H9 (cell line): Measurements from ENCODE around the gene NPC1. TPM values are rescaled to one million over a fixed set of nuclear protein-coding genes. Genes with fewer than 3 reads are reported as not detected.

Experiments used
- DNase-seq: peaks from one replicate; pipeline ENCODE4 v3.0.0-alpha.2; 2017
- H2AFZ ChIP-seq: one replicate; pipeline ENCODE4 v1.6.1; 2013; ENCODE audit warnings: mild to moderate bottlenecking, low read length, control low read depth, moderate library complexity
- H2AK5ac ChIP-seq: 2 replicates; pipeline ENCODE4 v1.6.1; 2013; ENCODE audit warnings: low read length, control low read depth, mixed read lengths; ENCODE audit not compliant: insufficient read length
- H2BK120ac ChIP-seq: one replicate; pipeline ENCODE4 v1.6.1; 2013; ENCODE audit warnings: low read depth, mild to moderate bottlenecking, low read length, control low read depth, inconsistent platforms; ENCODE audit not compliant: poor library complexity, severe bottlenecking
- H2BK12ac ChIP-seq: 2 replicates; pipeline ENCODE4 v1.6.1; 2013; ENCODE audit warnings: low read length, control low read depth, mixed read lengths, low read depth; ENCODE audit not compliant: insufficient read length
- H2BK15ac ChIP-seq: 2 replicates; pipeline ENCODE4 v1.6.1; 2013; ENCODE audit warnings: low read depth, low read length, control low read depth
- H2BK20ac ChIP-seq: one replicate; pipeline ENCODE4 v1.6.1; 2013; ENCODE audit warnings: low read depth, mild to moderate bottlenecking, low read length, control low read depth, inconsistent platforms; ENCODE audit not compliant: poor library complexity, severe bottlenecking
- H2BK5ac ChIP-seq: 2 replicates; pipeline ENCODE4 v1.6.1; 2013; ENCODE audit warnings: low read length, control low read depth, mixed read lengths; ENCODE audit not compliant: insufficient read length
- H3K14ac ChIP-seq: 2 replicates; pipeline ENCODE4 v1.6.1; 2013; ENCODE audit warnings: low read length, control low read depth; ENCODE audit not compliant: insufficient read depth
- H3K18ac ChIP-seq: 2 replicates; pipeline ENCODE4 v1.6.1; 2013; ENCODE audit warnings: low read depth, mild to moderate bottlenecking, mixed read lengths, low read length, control low read depth; ENCODE audit not compliant: insufficient read length
- H3K23ac ChIP-seq: 2 replicates; pipeline ENCODE4 v1.6.1; 2013; ENCODE audit warnings: low read length, control low read depth, mixed read lengths, low read depth; ENCODE audit not compliant: insufficient read length
- H3K23me2 ChIP-seq: 2 replicates; pipeline ENCODE4 v1.6.1; 2013; ENCODE audit warnings: low read depth, mild to moderate bottlenecking, mixed read lengths, low read length, control low read depth; ENCODE audit not compliant: insufficient read length, poor library complexity, severe bottlenecking
- H3K27ac ChIP-seq: 2 replicates; pipeline ENCODE4 v1.5.1; 2013; ENCODE audit warnings: low read length, control low read depth, mixed read lengths, low read depth; ENCODE audit not compliant: insufficient read length
- H3K27me3 ChIP-seq: 2 replicates; pipeline ENCODE4 v1.6.1; 2013; ENCODE audit warnings: low read length, control low read depth, inconsistent platforms; ENCODE audit not compliant: insufficient read depth
- H3K4ac ChIP-seq: 2 replicates; pipeline ENCODE4 v1.6.1; 2013; ENCODE audit warnings: low read depth, mild to moderate bottlenecking, control low read depth, inconsistent platforms, low read length, moderate library complexity
- H3K4me1 ChIP-seq: 2 replicates; pipeline ENCODE4 v1.6.1; 2013; ENCODE audit warnings: low read length, control low read depth, inconsistent platforms; ENCODE audit not compliant: insufficient read depth
- H3K4me2 ChIP-seq: 2 replicates; pipeline ENCODE4 v1.6.1; 2013; ENCODE audit warnings: low read length, control low read depth, mixed read lengths; ENCODE audit not compliant: insufficient read length, insufficient read depth
- H3K56ac ChIP-seq: 2 replicates; pipeline ENCODE4 v1.6.1; 2013; ENCODE audit warnings: low read depth, mild to moderate bottlenecking, mixed read lengths, low read length, control low read depth; ENCODE audit not compliant: insufficient read length
- H3K79me1 ChIP-seq: 2 replicates; pipeline ENCODE4 v1.6.1; 2013; ENCODE audit warnings: low read depth, mild to moderate bottlenecking, moderate library complexity, low read length, control low read depth, inconsistent platforms; ENCODE audit not compliant: insufficient read depth, poor library complexity, severe bottlenecking
- H3K79me2 ChIP-seq: 2 replicates; pipeline ENCODE4 v1.6.1; 2013; ENCODE audit warnings: low read length, control low read depth, inconsistent platforms; ENCODE audit not compliant: insufficient read depth
- H3K9ac ChIP-seq: 2 replicates; pipeline ENCODE4 v1.6.1; 2013; ENCODE audit warnings: low read length, control low read depth, mixed read lengths; ENCODE audit not compliant: insufficient read length; ENCODE audit errors: extremely low read depth
- H3K9me3 ChIP-seq: one replicate; pipeline ENCODE4 v1.6.1; 2013; ENCODE audit warnings: low read depth, low read length, inconsistent platforms; ENCODE audit not compliant: control insufficient read depth
- H3T11ph ChIP-seq: one replicate; pipeline ENCODE4 v1.6.1; 2013; ENCODE audit warnings: mild to moderate bottlenecking, low read length, control low read depth, inconsistent platforms
- H4K20me1 ChIP-seq: one replicate; pipeline ENCODE4 v1.6.1; 2013; ENCODE audit not compliant: control insufficient read depth, insufficient read length, insufficient read depth
- H4K5ac ChIP-seq: 2 replicates; pipeline ENCODE4 v1.6.1; 2013; ENCODE audit warnings: low read depth, mild to moderate bottlenecking, mixed read lengths, low read length, control low read depth; ENCODE audit not compliant: insufficient read length
- H4K8ac ChIP-seq: replicated peaks from 2 replicates; pipeline ENCODE4 v1.6.1; 2013; ENCODE audit warnings: low read length, control low read depth, mixed read lengths, low read depth; ENCODE audit not compliant: insufficient read length
- H4K91ac ChIP-seq: 2 replicates; pipeline ENCODE4 v1.6.1; 2013; ENCODE audit warnings: low read depth, mild to moderate bottlenecking, moderate library complexity, mixed read lengths, low read length, control low read depth; ENCODE audit not compliant: insufficient read length
- H3K27ac Mint-ChIP-seq, 3 experiments: 2 replicates in 2 of 3; 3 replicates in 1 of 3; pipeline ENCODE4 v1.8.0; 2020 to 2021; ENCODE audit warnings: mixed read lengths in 3 of 3, mild to moderate bottlenecking in 1 of 3, moderate library complexity in 1 of 3
- H3K27me3 Mint-ChIP-seq: 2 replicates; pipeline ENCODE4 v1.8.0; 2021; ENCODE audit warnings: low read depth, mild to moderate bottlenecking, moderate library complexity, mixed read lengths
- H3K36me3 Mint-ChIP-seq, 3 experiments: 2 replicates in 2 of 3; 3 replicates in 1 of 3; pipeline ENCODE4 v1.8.0; 2020 to 2021; ENCODE audit warnings: low read depth in 3 of 3, mixed read lengths in 3 of 3; ENCODE audit not compliant: insufficient read depth in 1 of 3
- H3K4me1 Mint-ChIP-seq, 2 experiments: 2 replicates each; pipeline ENCODE4 v1.8.0; 2020; ENCODE audit warnings: mixed read lengths in 2 of 2
- H3K4me3 Mint-ChIP-seq, 2 experiments: 2 replicates in 1 of 2; 3 replicates in 1 of 2; pipeline ENCODE4 v1.8.0; 2020 to 2021; ENCODE audit warnings: mild to moderate bottlenecking in 2 of 2, mixed read lengths in 2 of 2, moderate library complexity in 1 of 2
- H3K9me3 Mint-ChIP-seq, 2 experiments: 2 replicates in 1 of 2; 3 replicates in 1 of 2; pipeline ENCODE4 v1.8.0; 2020; ENCODE audit warnings: mild to moderate bottlenecking in 2 of 2, mixed read lengths in 2 of 2, moderate library complexity in 1 of 2
- WGBS: extraction: QIAGEN DNeasy Blood & Tissue Kit; methylation state at CpG from one replicate; pipeline ENCODE4 v1.1.7; 2013; ENCODE audit warnings: missing lambda C conversion rate, low lambda C conversion rate, mixed read lengths; ENCODE audit not compliant: insufficient read length; ENCODE audit errors: extremely low coverage; 5-methylcytosine and 5-hydroxymethylcytosine counted together
- total RNA-seq: library from RNA; stranded (reverse); gene quantifications from 2 replicates; pipeline ENCODE4 v1.2.1, GENCODE V29; 2021
- TF ChIP-seq, protein P1 (sequence below): fragments of 200-600 bp; sonication (generic); conservative IDR thresholded peaks from 3 replicates; pipeline ENCODE4 v1.8.0; 2021; ENCODE audit warnings: antibody characterized with exemption, mild to moderate bottlenecking

Gene NPC1
- total RNA-seq, 1 experiment from 2014 or later, result 24.2 TPM

DNA sequence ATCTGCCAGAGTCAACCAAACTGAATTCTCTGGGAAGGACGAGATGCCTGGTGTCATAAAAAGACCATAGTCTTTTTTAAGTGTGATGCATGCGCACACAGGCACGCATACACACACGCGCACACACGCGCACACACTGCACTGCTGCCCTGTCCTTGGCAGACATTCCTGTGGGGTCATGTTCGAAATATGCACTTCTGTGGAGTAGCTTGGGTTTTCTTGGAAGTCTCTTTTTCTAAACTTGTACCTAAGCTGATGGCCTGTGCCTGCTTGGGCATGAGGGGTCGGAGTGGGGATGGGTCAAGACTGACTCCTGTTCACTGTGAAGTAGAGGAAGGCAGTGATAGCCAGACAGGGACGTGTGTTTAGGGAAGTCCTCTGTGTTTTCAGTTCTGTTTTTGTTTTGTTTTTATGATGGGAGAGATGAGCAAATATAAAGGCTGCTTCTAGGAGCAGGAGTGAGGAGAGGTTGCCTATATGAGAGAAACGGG, 87.0 kb downstream of the NPC1 start:
- no peak overlapping the region for H3K14ac ChIP-seq
- H2AFZ ChIP-seq, result no peak overlapping the region
- H3K79me1 ChIP-seq, result no peaks in the 10 kb centered on the region
- no peaks in the 10 kb centered on the region for H4K20me1 ChIP-seq
- TF ChIP-seq, protein P1, sequence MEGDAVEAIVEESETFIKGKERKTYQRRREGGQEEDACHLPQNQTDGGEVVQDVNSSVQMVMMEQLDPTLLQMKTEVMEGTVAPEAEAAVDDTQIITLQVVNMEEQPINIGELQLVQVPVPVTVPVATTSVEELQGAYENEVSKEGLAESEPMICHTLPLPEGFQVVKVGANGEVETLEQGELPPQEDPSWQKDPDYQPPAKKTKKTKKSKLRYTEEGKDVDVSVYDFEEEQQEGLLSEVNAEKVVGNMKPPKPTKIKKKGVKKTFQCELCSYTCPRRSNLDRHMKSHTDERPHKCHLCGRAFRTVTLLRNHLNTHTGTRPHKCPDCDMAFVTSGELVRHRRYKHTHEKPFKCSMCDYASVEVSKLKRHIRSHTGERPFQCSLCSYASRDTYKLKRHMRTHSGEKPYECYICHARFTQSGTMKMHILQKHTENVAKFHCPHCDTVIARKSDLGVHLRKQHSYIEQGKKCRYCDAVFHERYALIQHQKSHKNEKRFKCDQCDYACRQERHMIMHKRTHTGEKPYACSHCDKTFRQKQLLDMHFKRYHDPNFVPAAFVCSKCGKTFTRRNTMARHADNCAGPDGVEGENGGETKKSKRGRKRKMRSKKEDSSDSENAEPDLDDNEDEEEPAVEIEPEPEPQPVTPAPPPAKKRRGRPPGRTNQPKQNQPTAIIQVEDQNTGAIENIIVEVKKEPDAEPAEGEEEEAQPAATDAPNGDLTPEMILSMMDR, result no peak
- peaks cover 3% of the 10 kb centered on the region for H3K23me2 ChIP-seq
- H3K4me1 ChIP-seq, result no peaks in the 10 kb centered on the region
- no peak overlapping the region for H2BK15ac ChIP-seq
- no peaks in the 10 kb centered on the region for H3K27me3 ChIP-seq
- H2BK20ac ChIP-seq, result no peak overlapping the region
- Mint-ChIP-seq H3K4me1 (peaks cover 12 to 19% of the 10 kb centered on the region in 2 experiments), H3K36me3 (no peaks in the 10 kb centered on the region), H3K9me3 (no peaks in the 10 kb centered on the region), H3K27ac (no peak overlapping the region), H3K27me3 (peaks cover 14% of the 10 kb centered on the region), H3K4me3 (no peak overlapping the region)
- H2BK5ac ChIP-seq, result no peak overlapping the region
- H2AK5ac ChIP-seq, result no peak overlapping the region
- no peak overlapping the region for H4K91ac ChIP-seq
- H3K18ac ChIP-seq, result no peak overlapping the region
- no peak overlapping the region for H3K9ac ChIP-seq
- H2BK12ac ChIP-seq, result no peak overlapping the region
- WGBS, result 100% methylated on average over 1 of the region's 11 CpGs
- no peak overlapping the region for H3K23ac ChIP-seq
- no peak overlapping the region for H4K8ac ChIP-seq
- no peak overlapping the region for H3K56ac ChIP-seq
- H3K27ac ChIP-seq, result no peak overlapping the region
- no peaks in the 10 kb centered on the region for H3K79me2 ChIP-seq
- no peak overlapping the region for H2BK120ac ChIP-seq
- no peak for DNase-seq
- no peak overlapping the region for H3K4me2 ChIP-seq
- H3K9me3 ChIP-seq, result no peaks in the 10 kb centered on the region
- H3T11ph ChIP-seq, result no peak overlapping the region
- no peak overlapping the region for H4K5ac ChIP-seq
- H3K4ac ChIP-seq, result no peak overlapping the region
